GM23248 (cell line): Measurements from ENCODE around the gene HOXA13. TPM values are rescaled to one million over a fixed set of nuclear protein-coding genes. Genes with fewer than 3 reads are reported as not detected.

Source experiments
- DNase-seq: peaks from one replicate; pipeline ENCODE4 v3.0.0-alpha.2; 2015
- H2AFZ ChIP-seq: fragments of 200-600 bp; sonication (generic); 2 replicates; pipeline ENCODE4 v1.6.1; 2016; ENCODE audit warnings: antibody characterized with exemption
- H3F3A ChIP-seq: fragments of 200-600 bp; sonication (generic); 2 replicates; pipeline ENCODE4 v1.6.1; 2016; ENCODE audit warnings: mild to moderate bottlenecking, antibody characterized with exemption, mixed run types; ENCODE audit not compliant: insufficient read depth
- H3K27ac ChIP-seq: fragments of 200-600 bp; sonication (generic); 2 replicates; pipeline ENCODE4 v1.5.1; 2016; ENCODE audit warnings: mild to moderate bottlenecking
- H3K27me3 ChIP-seq: fragments of 200-600 bp; sonication (generic); replicated peaks from 2 replicates; pipeline ENCODE4 v1.6.1; 2016; ENCODE audit warnings: mild to moderate bottlenecking; ENCODE audit not compliant: insufficient read depth
- H3K36me3 ChIP-seq: fragments of 200-600 bp; sonication (generic); 2 replicates; pipeline ENCODE4 v1.6.1; 2016; ENCODE audit warnings: low read depth, mild to moderate bottlenecking
- H3K4me1 ChIP-seq: fragments of 200-600 bp; sonication (generic); 2 replicates; pipeline ENCODE4 v1.6.1; 2016; ENCODE audit warnings: mild to moderate bottlenecking; ENCODE audit not compliant: insufficient read depth
- H3K4me2 ChIP-seq: fragments of 200-600 bp; sonication (generic); one replicate; pipeline ENCODE4 v1.6.1; 2016; ENCODE audit warnings: mild to moderate bottlenecking; ENCODE audit not compliant: unreplicated experiment
- H3K4me3 ChIP-seq: fragments of 200-600 bp; sonication (generic); 2 replicates; pipeline ENCODE4 v1.5.1; 2016; ENCODE audit warnings: mild to moderate bottlenecking
- H3K79me2 ChIP-seq: fragments of 200-600 bp; sonication (generic); 2 replicates; pipeline ENCODE4 v1.6.1; 2016; ENCODE audit warnings: mild to moderate bottlenecking; ENCODE audit not compliant: insufficient read depth
- H3K9ac ChIP-seq: fragments of 200-600 bp; sonication (generic); 2 replicates; pipeline ENCODE4 v1.6.1; 2016; ENCODE audit warnings: mild to moderate bottlenecking
- H3K9me2 ChIP-seq: fragments of 200-600 bp; sonication (generic); 2 replicates; pipeline ENCODE4 v1.6.1; 2016; ENCODE audit warnings: mixed run types, mild to moderate bottlenecking, moderate library complexity; ENCODE audit not compliant: insufficient read depth
- H3K9me3 ChIP-seq: fragments of 200-600 bp; sonication (generic); one replicate; pipeline ENCODE4 v1.6.1; 2017; ENCODE audit warnings: low read depth
- H4K20me1 ChIP-seq: fragments of 200-600 bp; sonication (generic); 2 replicates; pipeline ENCODE4 v1.6.0; 2016; ENCODE audit not compliant: insufficient read depth
- EZH2 ChIP-seq: fragments of 200-600 bp; sonication (generic); IDR thresholded peaks from 2 replicates; pipeline ENCODE4 v1.6.1; 2018; ENCODE audit warnings: antibody characterized with exemption, mild to moderate bottlenecking; ENCODE audit not compliant: insufficient read depth, poor library complexity, severe bottlenecking
- EZH2phosphoT487 ChIP-seq: fragments of 200-600 bp; sonication (generic); IDR thresholded peaks from 2 replicates; pipeline ENCODE4 v1.6.1; 2018; ENCODE audit warnings: antibody characterized with exemption, moderate library complexity, mild to moderate bottlenecking, low read depth; ENCODE audit not compliant: insufficient read depth
- WGBS, 2 experiments: methylation state at CpG; one replicate each; pipeline ENCODE4 v1.1.6; 2015 to 2017; ENCODE audit warnings: low lambda C conversion rate in 2 of 2, low coverage in 1 of 2; ENCODE audit errors: missing lambda C conversion rate in 2 of 2; 5-methylcytosine and 5-hydroxymethylcytosine counted together
- in situ Hi-C: fragments of 300-500 bp; cut with MboI; formaldehyde crosslinking; loops from 2 replicates; pipeline ENCODE4 v1.15.0; 2020
- polyA plus RNA-seq: library from polyadenylated mRNA; unstranded; fragments of >200 nt; fragmentation: Nextera tagmentation; extraction: Ambion mirVana; gene quantifications from 2 replicates; pipeline ENCODE4 v1.2.1, GENCODE V29; 2016
- total RNA-seq: library from RNA; depleted of rRNA; stranded (reverse); fragments of >200 nt; shearing (Covaris generic); gene quantifications from 2 replicates; pipeline ENCODE4 v1.2.3, GENCODE V29; 2014

The HOXA13 gene
- total and polyA plus RNA-seq, 2 experiments from 2014 or later = 0.15 to 0.43 TPM

GRCh38 chr7:27211084-27211446 lies 11.2 kb upstream of the HOXA13 start:
- Histone ChIP-seq H3K4me1 (no peaks in the 10 kb centered on the region), H3K4me3 (no peak overlapping the region), H3K36me3 (no peaks in the 10 kb centered on the region), H3F3A (no peaks in the 10 kb centered on the region), H3K27ac (no peak overlapping the region), H3K79me2 (no peaks in the 10 kb centered on the region), H4K20me1 (no peaks in the 10 kb centered on the region), H3K9me2 (no peaks in the 10 kb centered on the region), H3K27me3 (peaks cover 12% of the 10 kb centered on the region), H2AFZ (no peak overlapping the region), H3K9me3 (no peaks in the 10 kb centered on the region), H3K4me2 (no peak overlapping the region), H3K9ac (no peak overlapping the region)
- TF ChIP-seq EZH2phosphoT487 = no peak
- TF ChIP-seq EZH2 = no peak
- in situ Hi-C loops = no loop called here
- 96% methylated on average over 1 of the region's 1 CpG for WGBS, 2 experiments
- DNase-seq = no peak

- Histone ChIP-seq H3K36me3 (no peaks in the 10 kb centered on the region), H2AFZ (peak overlapping the region; percentile 64), H3K9me3 (no peaks in the 10 kb centered on the region), H3K79me2 (no peaks in the 10 kb centered on the region), H3K9ac (no peak overlapping the region), H3K4me2 (no peak overlapping the region), H3K27me3 (peaks cover 12% of the 10 kb centered on the region), H3K4me3 (0 out of 2 replicates have a peak overlapping the region, but pooled peaks have one; percentile 38), H3F3A (no peaks in the 10 kb centered on the region), H3K4me1 (no peaks in the 10 kb centered on the region), H3K9me2 (no peaks in the 10 kb centered on the region), H4K20me1 (no peaks in the 10 kb centered on the region), H3K27ac (no peak overlapping the region)
- 47 to 51% methylated on average over 32 of the region's 32 CpGs for WGBS, 2 experiments
- peak; percentile 65 for DNase-seq
- no peak for TF ChIP-seq EZH2
- TF ChIP-seq EZH2phosphoT487 = no peak
- in situ Hi-C loops = no loop called here
Measured at GRCh38 chr7:27210441-27211083, 10.7 kb upstream of the HOXA13 start.

- in situ Hi-C loops = loop anchor here (10.0 kb wide), 3 partner anchors 375 to 715 kb away; no protein-coding TSS in a partner anchor
- H3K4me1 ChIP-seq = no peaks in the 10 kb centered on the region
- no peak overlapping the region for H3K27ac ChIP-seq
- no peaks in the 10 kb centered on the region for H3K79me2 ChIP-seq
- no peaks in the 10 kb centered on the region for H4K20me1 ChIP-seq
- H3K27me3 ChIP-seq = peaks cover 12% of the 10 kb centered on the region
- no peaks in the 10 kb centered on the region for H3K36me3 ChIP-seq
- WGBS, 2 experiments = 70 to 75% methylated on average over 11 of the region's 11 CpGs
- no peak overlapping the region for H3K4me3 ChIP-seq
- H3K9me3 ChIP-seq = no peaks in the 10 kb centered on the region
- no peaks in the 10 kb centered on the region for H3K9me2 ChIP-seq
- DNase-seq = no peak
- H3K9ac ChIP-seq = no peak overlapping the region
- H3F3A ChIP-seq = no peaks in the 10 kb centered on the region
- H2AFZ ChIP-seq = no peak overlapping the region
- TF ChIP-seq EZH2 = no peak
- no peak for TF ChIP-seq EZH2phosphoT487
- H3K4me2 ChIP-seq = no peak overlapping the region
Measured at GRCh38 chr7:27209933-27210440, 10.1 kb upstream of the HOXA13 start.

GRCh38 chr7:27208998-27209397 lies 9.1 kb upstream of the HOXA13 start:
- H3K27me3 ChIP-seq = peaks cover 21% of the 10 kb centered on the region
- H3K4me1 ChIP-seq = no peaks in the 10 kb centered on the region
- H3K4me2 ChIP-seq = no peak overlapping the region
- H3K9ac ChIP-seq = no peak overlapping the region
- DNase-seq = no peak
- H3F3A ChIP-seq = no peaks in the 10 kb centered on the region
- H4K20me1 ChIP-seq = no peaks in the 10 kb centered on the region
- H3K4me3 ChIP-seq = no peak overlapping the region
- H3K9me2 ChIP-seq = no peaks in the 10 kb centered on the region
- no peaks in the 10 kb centered on the region for H3K36me3 ChIP-seq
- 88% methylated on average over 4 of the region's 4 CpGs for WGBS, 2 experiments
- TF ChIP-seq EZH2 = no peak
- TF ChIP-seq EZH2phosphoT487 = no peak
- H3K9me3 ChIP-seq = no peaks in the 10 kb centered on the region
- no peaks in the 10 kb centered on the region for H3K79me2 ChIP-seq
- in situ Hi-C loops = loop anchor here (10.0 kb wide), 3 partner anchors 376 to 716 kb away; no protein-coding TSS in a partner anchor
- H3K27ac ChIP-seq = no peak overlapping the region
- H2AFZ ChIP-seq = no peak overlapping the region
